Naive thymus-derived CD4-positive, alpha-beta T cell (primary cell): Measurements from ENCODE around the gene C15orf40. TPM values are rescaled to one million over a fixed set of nuclear protein-coding genes. Genes with fewer than 3 reads are reported as not detected.
A peak's percentile ranks its signal among the peaks of the same experiment; 100 is the strongest.
"Not testable (repeated sequence)": the region's sequence is repeated elsewhere in the genome, so short reads cannot be mapped to it uniquely, and the experiment has no call there.

Source experiments
- ATAC-seq: fragments of 150-1000 bp; cut with Tn5 transposase; 2 replicates; pipeline ENCODE4 v1.10.0; 2021; ENCODE audit warnings: mild to moderate bottlenecking, moderate library complexity
- CTCF ChIA-PET: fragments of 350-600 bp; sonication (Branson Sonifier 250); formaldehyde crosslinking; loops from one replicate; lab custom pipeline; 2021; ENCODE audit warnings: antibody characterized with exemption; lab: Charles Lee
- POLR2A ChIA-PET: fragments of 350-600 bp; sonication (Branson Sonifier 250); formaldehyde crosslinking; loops from one replicate; lab custom pipeline; 2021; ENCODE audit warnings: antibody characterized with exemption, inconsistent platforms; lab: Charles Lee
- DNase-seq, 9 donors: peaks; one replicate each; pipeline versions ENCODE4 v3.0.0 to v3.0.0-alpha.2; 2020 to 2022; ENCODE audit warnings: mixed read lengths in 1 of 9
- H3K27ac ChIP-seq: one replicate; pipeline ENCODE4 v1.7.0; 2013; ENCODE audit warnings: mild to moderate bottlenecking, low read depth, low read length, moderate library complexity
- H3K27me3 ChIP-seq, 2 donors: one replicate each; pipeline ENCODE4 v1.7.0; 2013; ENCODE audit warnings: low read length in 2 of 2, mild to moderate bottlenecking in 2 of 2, moderate library complexity in 2 of 2; ENCODE audit not compliant: control insufficient read depth in 2 of 2, insufficient read depth in 2 of 2
- H3K36me3 ChIP-seq, 3 experiments: 1 replicate in 2 of 3; 2 replicates in 1 of 3; pipeline ENCODE4 v1.7.0; 2013; ENCODE audit warnings: low read length in 3 of 3, mild to moderate bottlenecking in 3 of 3, moderate library complexity in 1 of 3; ENCODE audit not compliant: insufficient read depth in 3 of 3, control insufficient read depth in 2 of 3
- H3K4me1 ChIP-seq, 2 donors: one replicate each; pipeline ENCODE4 v1.7.0; 2013; ENCODE audit warnings: low read length in 2 of 2, mild to moderate bottlenecking in 2 of 2, moderate library complexity in 1 of 2; ENCODE audit not compliant: control insufficient read depth in 2 of 2, insufficient read depth in 2 of 2
- H3K4me3 ChIP-seq: 2 replicates; pipeline ENCODE4 v1.7.0; 2013; ENCODE audit warnings: mild to moderate bottlenecking, low read length
- H3K9me3 ChIP-seq, 3 experiments: 1 replicate in 2 of 3; 2 replicates in 1 of 3; pipeline ENCODE4 v1.7.0; 2013; ENCODE audit warnings: low read length in 3 of 3; ENCODE audit not compliant: control insufficient read depth in 2 of 3
- H3K27ac Mint-ChIP-seq, 9 donors: one replicate each; pipeline ENCODE4 v1.8.0; 2020 to 2022; ENCODE audit warnings: mixed read lengths in 9 of 9, mild to moderate bottlenecking in 8 of 9, moderate library complexity in 5 of 9, inconsistent platforms in 2 of 9
- H3K27me3 Mint-ChIP-seq, 5 donors: one replicate each; pipeline ENCODE4 v1.8.0; 2021 to 2022; ENCODE audit warnings: mixed read lengths in 5 of 5, mild to moderate bottlenecking in 1 of 5
- H3K36me3 Mint-ChIP-seq, 5 donors: one replicate each; pipeline ENCODE4 v1.8.0; 2020 to 2022; ENCODE audit warnings: mixed read lengths in 5 of 5, mild to moderate bottlenecking in 3 of 5, inconsistent platforms in 1 of 5
- H3K4me1 Mint-ChIP-seq, 7 donors: one replicate each; pipeline ENCODE4 v1.8.0; 2020 to 2022; ENCODE audit warnings: mixed read lengths in 7 of 7, mild to moderate bottlenecking in 3 of 7, inconsistent platforms in 1 of 7
- H3K4me3 Mint-ChIP-seq, 10 donors: one replicate each; pipeline ENCODE4 v1.8.0; 2020 to 2022; ENCODE audit warnings: mild to moderate bottlenecking in 10 of 10, mixed read lengths in 10 of 10, moderate library complexity in 6 of 10, inconsistent platforms in 2 of 10
- H3K9me3 Mint-ChIP-seq, 11 donors: one replicate each; pipeline ENCODE4 v1.8.0; 2020 to 2022; ENCODE audit warnings: mixed read lengths in 11 of 11, mild to moderate bottlenecking in 4 of 11, inconsistent platforms in 1 of 11, moderate library complexity in 1 of 11
- intact Hi-C, 2 donors: fragments of 100-400 bp; cut with micrococcal nuclease; formaldehyde crosslinking; loops; one replicate each; pipeline ENCODE4 v1.15.1; 2023
- polyA plus RNA-seq, 2 donors: library from polyadenylated mRNA; unstranded; fragments of 300-500 nt; fragmentation: Illumina TruSeq; gene quantifications; one replicate each; pipeline ENCODE4 v1.2.3, GENCODE V29; 2021
- total RNA-seq, 6 experiments: library from RNA in 5 of 6; stranded (reverse) in 5 of 6; gene quantifications; 1 replicate in 5 of 6; 2 replicates in 1 of 6; pipeline ENCODE4 v1.2.3 and lab custom pipeline; 2021 to 2026

The C15orf40 gene
- total and polyA plus RNA-seq, 7 experiments from 2014 or later: 12.1 to 82.3 (median 40.5) TPM

- Mint-ChIP-seq H3K27ac (peak overlapping the region in 7 of 9 donors; percentile 50 to 72 (median 63)), H3K4me3 (peak overlapping the region in 2 of 10 donors; percentile 15 to 44), H3K4me1 (peaks cover 20 to 47% (median 38%) of the 10 kb centered on the region in 7 donors), H3K36me3 (peaks cover 7 to 81% (median 59%) of the 10 kb centered on the region in 5 donors), H3K27me3 (no peaks in the 10 kb centered on the region), H3K9me3 (peaks cover 0 to 11% (median 0%) of the 10 kb centered on the region in 11 donors)
- intact Hi-C loops: no loop called here
- no peaks in the 10 kb centered on the region for H3K27me3 ChIP-seq
- ChIA-PET POLR2A (no interaction called here), CTCF (no interaction called here)
- ATAC-seq (no peak), DNase-seq (no peak)
- H3K4me3 ChIP-seq: no peak overlapping the region
- H3K4me1 ChIP-seq: peaks cover 0 to 4% of the 10 kb centered on the region in 2 donors
- H3K9me3 ChIP-seq: no peaks in the 10 kb centered on the region
- H3K36me3 ChIP-seq: peaks cover 4 to 42% (median 4%) of the 10 kb centered on the region in 3 experiments
- no peak overlapping the region for H3K27ac ChIP-seq
Observed at GRCh38 chr15:83039206-83039605, 27.8 kb upstream of the C15orf40 start.

DNA sequence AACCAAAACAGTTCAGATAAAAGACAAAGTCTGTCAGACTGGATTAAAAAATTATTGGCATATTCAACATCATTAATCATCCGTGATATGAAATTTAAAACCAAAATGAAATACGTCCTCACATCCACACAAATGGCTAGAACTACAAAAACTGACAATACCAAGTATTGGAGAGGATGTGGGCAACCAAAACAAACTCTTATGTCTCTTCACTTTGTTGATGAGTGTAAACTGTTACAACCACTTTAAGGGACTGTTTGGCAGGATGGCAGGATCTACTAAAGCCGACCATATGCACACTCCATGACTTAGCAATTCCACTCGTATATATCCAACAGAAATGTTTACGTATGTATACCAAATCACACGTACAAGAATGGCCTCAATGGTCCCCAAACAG is 24.8 kb upstream of the C15orf40 start:
- Histone ChIP-seq H3K9me3 (no peaks in the 10 kb centered on the region), H3K4me3 (no peak overlapping the region), H3K27me3 (no peaks in the 10 kb centered on the region), H3K4me1 (peaks cover 0 to 4% of the 10 kb centered on the region in 2 donors), H3K36me3 (peaks cover 0 to 29% (median under 1%) of the 10 kb centered on the region in 3 experiments), H3K27ac (no peak overlapping the region)
- Mint-ChIP-seq H3K4me3 (no peak overlapping the region), H3K27ac (peak overlapping the region in 2 of 9 donors; percentile 38 to 63), H3K9me3 (peaks cover 0 to 11% (median 0%) of the 10 kb centered on the region in 11 donors), H3K36me3 (peaks cover 0 to 72% (median 59%) of the 10 kb centered on the region in 5 donors), H3K27me3 (no peaks in the 10 kb centered on the region), H3K4me1 (peaks cover 13 to 52% (median 45%) of the 10 kb centered on the region in 7 donors)
- DNase-seq: no peak
- POLR2A ChIA-PET: no interaction called here
- CTCF ChIA-PET: no interaction called here
- intact Hi-C loops: no loop called here
- no peak for ATAC-seq

- intact Hi-C loops: not testable (repeated sequence)
Observed at GRCh38 chr15:83031234-83031633, 19.8 kb upstream of the C15orf40 start.

GRCh38 chr15:83030021-83030420 is 18.6 kb upstream of the C15orf40 start:
- Histone ChIP-seq H3K9me3 (no peaks in the 10 kb centered on the region), H3K27me3 (no peaks in the 10 kb centered on the region), H3K4me1 (no peaks in the 10 kb centered on the region), H3K36me3 (peaks cover 4 to 21% (median 11%) of the 10 kb centered on the region in 3 experiments), H3K27ac (no peak overlapping the region), H3K4me3 (no peak overlapping the region)
- DNase-seq (no peak), ATAC-seq (no peak)
- Mint-ChIP-seq H3K36me3 (peaks cover 0 to 38% (median 25%) of the 10 kb centered on the region in 5 donors), H3K4me3 (no peak overlapping the region), H3K27me3 (no peaks in the 10 kb centered on the region), H3K9me3 (peaks cover 0 to 8% (median 0%) of the 10 kb centered on the region in 11 donors), H3K4me1 (peaks cover 1 to 12% (median 8%) of the 10 kb centered on the region in 7 donors), H3K27ac (peak overlapping the region in 1 of 9 donors; percentile 61)
- POLR2A ChIA-PET: no interaction called here
- intact Hi-C loops: no loop called here
- CTCF ChIA-PET: no interaction called here

More at GRCh38 chr15:83031234-83031633, 19.8 kb upstream of the C15orf40 start:
- H3K27ac ChIP-seq, H3K4me3 Mint-ChIP-seq, H3K27ac Mint-ChIP-seq, H3K9me3 ChIP-seq, POLR2A ChIA-PET, CTCF ChIA-PET, H3K4me3 ChIP-seq, H3K27me3 Mint-ChIP-seq, H3K27me3 ChIP-seq, ATAC-seq, H3K4me1 ChIP-seq, DNase-seq: not testable (repeated sequence)
- H3K36me3 ChIP-seq: peaks cover 4 to 21% (median 11%) of the 10 kb centered on the region in 3 experiments
- Mint-ChIP-seq H3K36me3 (peaks cover 0 to 45% (median 34%) of the 10 kb centered on the region in 5 donors), H3K4me1 (peaks cover 6 to 22% (median 14%) of the 10 kb centered on the region in 7 donors), H3K9me3 (peaks cover 0 to 10% (median 0%) of the 10 kb centered on the region in 11 donors)

GRCh38 chr15:83018436-83018835 is 7.0 kb upstream of the C15orf40 start:
- no peaks in the 10 kb centered on the region for H3K9me3 ChIP-seq
- intact Hi-C loops: no loop called here
- H3K27me3 ChIP-seq: no peaks in the 10 kb centered on the region
- no peak overlapping the region for H3K4me3 ChIP-seq
- no peaks in the 10 kb centered on the region for H3K4me1 ChIP-seq
- H3K27ac ChIP-seq: no peak overlapping the region
- Mint-ChIP-seq H3K4me3 (no peak overlapping the region), H3K9me3 (no peaks in the 10 kb centered on the region), H3K27ac (peak overlapping the region in 1 of 9 donors; percentile 22), H3K36me3 (peaks cover 0 to 17% (median 0%) of the 10 kb centered on the region in 5 donors), H3K27me3 (no peaks in the 10 kb centered on the region), H3K4me1 (peaks cover 12 to 32% (median 19%) of the 10 kb centered on the region in 7 donors)
- ATAC-seq: no peak
- no peak for DNase-seq
- POLR2A ChIA-PET: no interaction called here
- CTCF ChIA-PET: no interaction called here
- peaks cover 0 to 33% (median 8%) of the 10 kb centered on the region in 3 experiments for H3K36me3 ChIP-seq

DNA sequence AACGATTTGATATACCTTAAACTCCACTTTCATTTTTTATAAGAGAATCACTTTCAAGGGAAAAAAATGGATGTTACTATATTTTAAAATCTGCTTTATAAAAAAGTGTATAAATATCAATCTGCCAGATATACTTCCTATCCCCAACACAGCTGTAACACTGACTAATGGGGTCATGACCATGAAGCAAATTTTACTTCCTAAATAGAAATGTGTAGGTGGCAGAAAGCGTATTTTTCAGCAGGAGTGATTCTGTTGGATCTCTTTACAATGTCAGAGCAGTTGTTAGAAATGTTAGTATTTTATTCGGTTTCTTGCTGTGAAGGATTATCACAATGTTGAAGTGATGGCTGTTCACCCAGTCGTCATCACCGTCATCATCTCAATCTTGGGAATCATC is 5.5 kb upstream of the C15orf40 start:
- no peaks in the 10 kb centered on the region for H3K27me3 Mint-ChIP-seq
- no peak overlapping the region for H3K27ac ChIP-seq
- H3K27ac Mint-ChIP-seq: peak overlapping the region in 4 of 9 donors; percentile 22 to 79 (median 50)
- peaks cover 0 to 2% (median 0%) of the 10 kb centered on the region in 11 donors for H3K9me3 Mint-ChIP-seq
- no peaks in the 10 kb centered on the region for H3K27me3 ChIP-seq
- H3K4me3 ChIP-seq: no peak overlapping the region
- intact Hi-C loops: no loop called here
- no peak for DNase-seq
- ChIA-PET POLR2A (no interaction called here), CTCF (interaction anchor here (0.5 kb wide), 1 partner anchor 9 kb away, joined by 3 read pairs; no protein-coding TSS in a partner anchor)
- H3K4me1 Mint-ChIP-seq: peaks cover 24 to 46% (median 33%) of the 10 kb centered on the region in 7 donors
- H3K4me1 ChIP-seq: peaks cover 7 to 12% of the 10 kb centered on the region in 2 donors
- no peak overlapping the region for H3K4me3 Mint-ChIP-seq
- H3K9me3 ChIP-seq: no peaks in the 10 kb centered on the region
- peaks cover 0 to 33% (median 8%) of the 10 kb centered on the region in 3 experiments for H3K36me3 ChIP-seq
- ATAC-seq: no peak
- peaks cover 0 to 17% (median 0%) of the 10 kb centered on the region in 5 donors for H3K36me3 Mint-ChIP-seq
